Trophoblast cell (in vitro differentiated cells and primary cell): ENCODE results near the gene CLPTM1L.

Source experiments
- DNase-seq, 2 donors: peaks; one replicate each; pipeline ENCODE4 v3.0.0-alpha.2; 2016
- H2AFZ ChIP-seq: 2 replicates; pipeline ENCODE4 v1.6.1; 2013; ENCODE audit warnings: low read length, moderate library complexity, mild to moderate bottlenecking; ENCODE audit not compliant: insufficient read depth, poor library complexity
- H2AK5ac ChIP-seq: 2 replicates; pipeline ENCODE4 v1.6.1; 2013; ENCODE audit warnings: mild to moderate bottlenecking, low read length
- H2BK120ac ChIP-seq: 2 replicates; pipeline ENCODE4 v1.6.1; 2013; ENCODE audit warnings: low read length, mild to moderate bottlenecking, moderate library complexity; ENCODE audit not compliant: insufficient read depth, poor library complexity
- H2BK12ac ChIP-seq: 2 replicates; pipeline ENCODE4 v1.6.1; 2013; ENCODE audit warnings: mild to moderate bottlenecking, low read length, moderate library complexity
- H2BK5ac ChIP-seq: 2 replicates; pipeline ENCODE4 v1.6.1; 2013; ENCODE audit warnings: low read length, low read depth, moderate library complexity, mild to moderate bottlenecking; ENCODE audit not compliant: poor library complexity
- H3K14ac ChIP-seq: 2 replicates; pipeline ENCODE4 v1.6.1; 2013; ENCODE audit warnings: mild to moderate bottlenecking, low read length
- H3K18ac ChIP-seq: 2 replicates; pipeline ENCODE4 v1.6.1; 2013; ENCODE audit warnings: mild to moderate bottlenecking, low read length
- H3K23ac ChIP-seq: 2 replicates; pipeline ENCODE4 v1.6.1; 2013; ENCODE audit warnings: low read length
- H3K27ac ChIP-seq: 2 replicates; pipeline ENCODE4 v1.5.1; 2013; ENCODE audit warnings: low read depth, mild to moderate bottlenecking, inconsistent platforms, low read length, moderate library complexity
- H3K27me3 ChIP-seq: 2 replicates; pipeline ENCODE4 v1.6.1; 2013; ENCODE audit warnings: inconsistent platforms, mild to moderate bottlenecking, low read length, moderate library complexity; ENCODE audit not compliant: insufficient read depth
- H3K36me3 ChIP-seq, 2 experiments: 1 replicate in 1 of 2; 2 replicates in 1 of 2; pipeline ENCODE4 v1.6.1; 2013; ENCODE audit warnings: low read length in 2 of 2, mild to moderate bottlenecking in 2 of 2, moderate library complexity in 1 of 2; ENCODE audit not compliant: insufficient read depth in 2 of 2, control insufficient read depth in 1 of 2
- H3K4ac ChIP-seq: 2 replicates; pipeline ENCODE4 v1.6.1; 2013; ENCODE audit warnings: low read depth, mild to moderate bottlenecking, low read length, moderate library complexity
- H3K4me1 ChIP-seq, 2 experiments: 1 replicate in 1 of 2; 2 replicates in 1 of 2; pipeline ENCODE4 v1.6.1; 2013; ENCODE audit warnings: low read length in 2 of 2, mild to moderate bottlenecking in 2 of 2, moderate library complexity in 1 of 2; ENCODE audit not compliant: insufficient read depth in 2 of 2, control insufficient read depth in 1 of 2
- H3K4me2 ChIP-seq: 2 replicates; pipeline ENCODE4 v1.6.1; 2013; ENCODE audit warnings: inconsistent platforms, mild to moderate bottlenecking, low read length, moderate library complexity
- H3K4me3 ChIP-seq: 2 replicates; pipeline ENCODE4 v1.5.1; 2013; ENCODE audit warnings: mild to moderate bottlenecking, low read depth, low read length, inconsistent platforms
- H3K79me1 ChIP-seq: one replicate; pipeline ENCODE4 v1.6.1; 2013; ENCODE audit warnings: low read length
- H3K79me2 ChIP-seq: 2 replicates; pipeline ENCODE4 v1.6.1; 2013; ENCODE audit warnings: low read length, mild to moderate bottlenecking; ENCODE audit not compliant: control insufficient read depth, insufficient read depth, poor library complexity
- H3K9ac ChIP-seq: 2 replicates; pipeline ENCODE4 v1.6.1; 2013; ENCODE audit warnings: mild to moderate bottlenecking, low read length
- H3K9me3 ChIP-seq: 2 replicates; pipeline ENCODE4 v1.6.1; 2013; ENCODE audit warnings: low read depth, mild to moderate bottlenecking, control low read depth, inconsistent platforms, low read length; ENCODE audit not compliant: insufficient read depth
- H4K12ac ChIP-seq: 2 replicates; pipeline ENCODE4 v1.6.1; 2013; ENCODE audit warnings: low read depth, mild to moderate bottlenecking, low read length, moderate library complexity
- H4K8ac ChIP-seq: 2 replicates; pipeline ENCODE4 v1.6.1; 2013; ENCODE audit warnings: low read depth, mild to moderate bottlenecking, low read length, moderate library complexity
- H4K91ac ChIP-seq: one replicate; pipeline ENCODE4 v1.6.1; 2013; ENCODE audit warnings: low read depth, mild to moderate bottlenecking, low read length, moderate library complexity
- WGBS: extraction: QIAGEN DNeasy Blood & Tissue Kit; methylation state at CpG from one replicate; pipeline ENCODE4 v1.1.7; 2013; ENCODE audit warnings: missing lambda C conversion rate; ENCODE audit not compliant: insufficient read length, insufficient coverage; ENCODE audit errors: extremely low coverage; 5-methylcytosine and 5-hydroxymethylcytosine counted together

CLPTM1L gene

DNA sequence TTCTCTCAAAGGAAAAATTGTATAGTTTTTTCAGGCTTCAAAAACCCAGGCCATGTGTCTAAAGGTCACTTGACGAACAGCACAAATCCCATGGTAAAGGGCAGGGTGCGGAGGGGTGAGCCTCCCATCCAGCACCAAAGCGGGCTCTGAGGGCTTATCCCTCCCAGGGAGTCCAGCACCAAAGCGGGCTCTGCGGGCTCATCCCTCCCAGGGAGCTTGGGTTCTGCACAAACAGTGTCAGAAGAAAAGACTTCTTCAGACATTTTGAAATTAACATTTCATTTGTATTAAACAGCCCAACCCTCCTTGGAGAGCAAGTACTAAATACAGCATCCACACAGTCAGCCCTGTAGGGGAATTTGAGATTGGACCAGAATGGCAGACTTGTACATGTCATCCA lies 43.0 kb upstream of the CLPTM1L start:
- Histone ChIP-seq H3K4ac (no peak overlapping the region), H3K9ac (no peak overlapping the region), H3K4me2 (no peak overlapping the region), H3K79me1 (peaks cover 2% of the 10 kb centered on the region), H3K23ac (no peak overlapping the region), H2AFZ (no peak overlapping the region), H3K9me3 (peaks cover 5% of the 10 kb centered on the region), H3K18ac (no peak overlapping the region), H4K12ac (no peak overlapping the region), H3K4me1 (peaks cover 0 to 12% of the 10 kb centered on the region in 2 experiments), H3K4me3 (no peak overlapping the region), H3K27me3 (peaks cover 15% of the 10 kb centered on the region), H2BK12ac (no peak overlapping the region), H4K8ac (no peak overlapping the region), H2BK5ac (no peak overlapping the region), H2BK120ac (no peak overlapping the region), H3K79me2 (no peaks in the 10 kb centered on the region), H4K91ac (no peak overlapping the region), H3K36me3 (no peaks in the 10 kb centered on the region), H3K27ac (no peak overlapping the region), H2AK5ac (no peak overlapping the region), H3K14ac (no peak overlapping the region)
- no CpG with 5 or more reads among the region's 5 CpGs for WGBS
- no peak for DNase-seq

DNA sequence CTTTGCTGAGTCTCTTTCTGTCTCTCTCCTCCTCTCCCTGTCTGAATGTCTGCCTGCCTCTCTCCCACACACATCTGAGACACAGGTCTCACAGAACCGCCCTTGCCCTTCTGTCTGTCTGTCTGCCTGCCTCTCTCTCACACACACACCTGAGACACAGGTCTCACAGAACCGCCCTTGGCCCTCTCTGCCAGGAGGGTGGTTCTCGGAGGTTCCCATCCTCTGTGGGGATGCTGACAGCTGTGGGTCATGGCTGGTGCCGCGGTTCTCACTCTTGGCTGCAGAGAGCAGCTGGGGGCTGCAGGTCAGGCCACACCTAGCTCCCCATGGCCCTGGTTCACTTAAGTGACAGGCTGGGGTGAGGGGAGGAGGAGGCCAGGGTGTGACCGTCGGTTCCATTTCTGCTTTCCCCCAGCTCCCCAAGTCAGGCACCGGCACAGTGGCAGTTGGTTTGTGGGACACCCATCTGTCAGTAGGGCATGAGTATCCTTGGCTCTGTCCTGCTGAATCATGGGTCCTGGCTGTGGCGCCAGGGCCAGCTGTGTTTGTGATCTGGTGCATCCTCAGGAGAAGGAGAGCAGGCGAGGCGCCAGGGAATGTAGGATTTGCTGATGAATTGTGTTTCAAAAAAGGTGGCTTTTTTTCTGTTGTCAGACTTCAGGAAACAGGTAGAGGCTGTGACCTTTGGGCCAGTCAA lies 42.3 kb upstream of the CLPTM1L start:
- no peak for DNase-seq
- no peaks in the 10 kb centered on the region for H3K79me2 ChIP-seq
- no peak overlapping the region for H2AK5ac ChIP-seq
- peaks cover 15% of the 10 kb centered on the region for H3K27me3 ChIP-seq
- H2AFZ ChIP-seq, result no peak overlapping the region
- H2BK120ac ChIP-seq, result no peak overlapping the region
- peaks cover 2% of the 10 kb centered on the region for H3K79me1 ChIP-seq
- H3K4ac ChIP-seq, result no peak overlapping the region
- no CpG with 5 or more reads among the region's 11 CpGs for WGBS
- no peak overlapping the region for H2BK12ac ChIP-seq
- no peak overlapping the region for H3K4me3 ChIP-seq
- H3K4me2 ChIP-seq, result no peak overlapping the region
- no peak overlapping the region for H4K91ac ChIP-seq
- H4K8ac ChIP-seq, result no peak overlapping the region
- H2BK5ac ChIP-seq, result no peak overlapping the region
- H4K12ac ChIP-seq, result no peak overlapping the region
- peaks cover 5% of the 10 kb centered on the region for H3K9me3 ChIP-seq
- no peak overlapping the region for H3K27ac ChIP-seq
- H3K23ac ChIP-seq, result no peak overlapping the region
- peaks cover 0 to 12% of the 10 kb centered on the region in 2 experiments for H3K4me1 ChIP-seq
- no peak overlapping the region for H3K9ac ChIP-seq
- H3K18ac ChIP-seq, result no peak overlapping the region
- no peaks in the 10 kb centered on the region for H3K36me3 ChIP-seq
- H3K14ac ChIP-seq, result no peak overlapping the region

DNA sequence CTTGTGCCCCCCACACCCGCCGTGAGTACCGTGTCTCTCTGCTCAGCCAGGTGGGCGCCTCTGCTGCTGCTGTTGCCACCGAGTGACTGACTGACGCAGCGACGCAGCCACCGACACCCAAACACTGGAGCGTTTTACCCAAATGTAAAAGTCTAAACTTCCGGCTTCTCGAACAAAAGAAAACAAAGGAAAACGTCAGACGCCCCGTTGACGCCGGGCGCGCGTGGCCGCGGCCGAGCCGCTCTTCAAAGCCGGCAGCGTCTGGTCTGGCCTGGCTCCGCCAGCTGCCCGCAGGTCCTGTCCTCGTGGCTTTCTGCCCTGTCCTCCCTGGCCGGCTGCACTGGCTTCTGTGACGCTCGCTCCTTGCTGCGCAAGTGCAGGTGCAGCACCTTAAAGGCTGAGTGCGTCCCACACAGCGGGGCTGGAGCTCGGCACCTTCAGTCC lies 41.4 kb upstream of the CLPTM1L start:
- Histone ChIP-seq H4K91ac (peak overlapping the region; percentile 25), H3K79me2 (no peaks in the 10 kb centered on the region), H3K23ac (no peak overlapping the region), H3K9me3 (peaks cover 9% of the 10 kb centered on the region), H3K18ac (no peak overlapping the region), H3K4me2 (peak overlapping the region; percentile 97), H2BK12ac (no peak overlapping the region), H3K4me3 (peak overlapping the region; percentile 71), H4K12ac (no peak overlapping the region), H3K79me1 (peaks cover 2% of the 10 kb centered on the region), H2BK120ac (no peak overlapping the region), H4K8ac (peak overlapping the region; percentile 59), H3K4me1 (peaks cover 0 to 12% of the 10 kb centered on the region in 2 experiments), H3K9ac (no peak overlapping the region), H2AK5ac (no peak overlapping the region), H2BK5ac (no peak overlapping the region), H3K14ac (no peak overlapping the region), H3K36me3 (no peaks in the 10 kb centered on the region), H3K4ac (no peak overlapping the region), H3K27me3 (peaks cover 15% of the 10 kb centered on the region), H3K27ac (no peak overlapping the region), H2AFZ (peak overlapping the region; percentile 53)
- no CpG with 5 or more reads among the region's 36 CpGs for WGBS
- peak; percentile 62 to 73 for DNase-seq

DNA sequence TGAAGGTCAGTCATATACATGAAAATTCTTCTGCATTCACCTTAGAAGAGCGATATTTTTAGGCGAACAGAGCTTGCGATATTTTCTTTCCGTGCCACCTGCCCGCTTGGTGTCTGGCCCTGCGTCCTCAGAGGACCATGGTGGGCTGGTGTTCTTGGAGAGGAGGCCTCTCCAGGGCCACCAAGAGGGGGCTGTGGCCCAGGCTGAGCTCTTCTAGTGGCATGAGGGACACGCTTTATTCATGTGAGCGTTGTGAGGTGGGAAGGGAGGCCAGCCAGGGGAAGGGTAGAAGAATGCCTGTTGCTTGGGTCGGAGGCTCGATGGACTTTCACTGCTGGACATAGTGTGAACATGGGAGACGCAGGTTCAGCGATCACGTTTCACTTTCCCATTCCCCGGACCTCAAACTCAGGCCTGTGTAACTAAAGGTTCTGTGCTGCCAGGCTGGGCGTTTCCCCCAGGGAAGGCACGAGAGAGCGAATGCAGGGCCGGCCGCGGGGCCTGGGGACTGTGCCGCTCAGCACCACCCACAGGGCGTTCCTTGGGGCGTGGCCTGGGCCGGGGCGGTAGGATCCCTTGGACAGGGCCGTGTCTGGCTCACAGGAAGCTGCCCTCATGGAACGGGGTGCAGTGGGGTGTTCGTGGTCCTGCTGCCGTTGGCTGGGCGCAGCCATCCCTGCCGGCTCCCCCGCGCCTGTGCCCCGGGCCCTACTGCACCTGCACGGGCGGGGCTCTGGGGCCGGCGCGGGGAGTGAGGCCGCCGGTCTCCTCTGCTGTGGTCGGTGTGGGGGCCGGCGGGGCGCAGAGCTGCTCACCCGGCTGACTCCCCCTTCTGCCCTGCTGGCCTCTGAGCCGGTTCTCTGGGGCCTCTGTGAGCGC lies 40.7 kb upstream of the CLPTM1L start:
- WGBS, result no CpG with 5 or more reads among the region's 48 CpGs
- no peak overlapping the region for H2BK120ac ChIP-seq

More for the DNA sequence above, 40.7 kb upstream of the CLPTM1L start:
- peak overlapping the region; percentile 25 for H4K91ac ChIP-seq
- H3K9me3 ChIP-seq, result peaks cover 11% of the 10 kb centered on the region
- peaks cover 2% of the 10 kb centered on the region for H3K79me1 ChIP-seq
- H4K12ac ChIP-seq, result no peak overlapping the region
- no peak overlapping the region for H2BK12ac ChIP-seq
- peak overlapping the region; percentile 59 for H4K8ac ChIP-seq
- peaks cover 15% of the 10 kb centered on the region for H3K27me3 ChIP-seq
- no peak overlapping the region for H2BK5ac ChIP-seq
- peak; percentile 46 to 66 for DNase-seq
- no peak overlapping the region for H3K27ac ChIP-seq
- H2AFZ ChIP-seq, result peak overlapping the region; percentile 53
- H3K4me1 ChIP-seq, result peaks cover 0 to 12% of the 10 kb centered on the region in 2 experiments
- H3K23ac ChIP-seq, result no peak overlapping the region
- no peaks in the 10 kb centered on the region for H3K36me3 ChIP-seq
- H3K4me3 ChIP-seq, result peak overlapping the region; percentile 71
- no peak overlapping the region for H2AK5ac ChIP-seq
- H3K4me2 ChIP-seq, result peak overlapping the region; percentile 97
- H3K4ac ChIP-seq, result no peak overlapping the region
- H3K9ac ChIP-seq, result no peak overlapping the region
- H3K18ac ChIP-seq, result no peak overlapping the region
- no peaks in the 10 kb centered on the region for H3K79me2 ChIP-seq
- H3K14ac ChIP-seq, result no peak overlapping the region
